T47D (cell line): Measurements from ENCODE around the gene ZNF132.
"Not testable (repeated sequence)": the region's sequence is repeated elsewhere in the genome, so short reads cannot be mapped to it uniquely, and the experiment has no call there.

Experiments used
- DNase-seq, 2 experiments: peaks; one replicate each; pipeline versions ENCODE4 v3.0.0 to v3.0.0-alpha.2; 2011 to 2012; ENCODE audit warnings: low read depth in 1 of 2, low spot score in 1 of 2
- JUND ChIP-seq: IDR thresholded peaks from 2 replicates; pipeline ENCODE4 v1.6.1; 2012; ENCODE audit warnings: low read depth
- in situ Hi-C: cut with HindIII; loops from 2 replicates; pipeline ENCODE4 v1.10.0; 2016; ENCODE audit warnings: low sequenced_read_pairs, low pct_unique_long_range_greater_than_20kb

Gene ZNF132

DNA sequence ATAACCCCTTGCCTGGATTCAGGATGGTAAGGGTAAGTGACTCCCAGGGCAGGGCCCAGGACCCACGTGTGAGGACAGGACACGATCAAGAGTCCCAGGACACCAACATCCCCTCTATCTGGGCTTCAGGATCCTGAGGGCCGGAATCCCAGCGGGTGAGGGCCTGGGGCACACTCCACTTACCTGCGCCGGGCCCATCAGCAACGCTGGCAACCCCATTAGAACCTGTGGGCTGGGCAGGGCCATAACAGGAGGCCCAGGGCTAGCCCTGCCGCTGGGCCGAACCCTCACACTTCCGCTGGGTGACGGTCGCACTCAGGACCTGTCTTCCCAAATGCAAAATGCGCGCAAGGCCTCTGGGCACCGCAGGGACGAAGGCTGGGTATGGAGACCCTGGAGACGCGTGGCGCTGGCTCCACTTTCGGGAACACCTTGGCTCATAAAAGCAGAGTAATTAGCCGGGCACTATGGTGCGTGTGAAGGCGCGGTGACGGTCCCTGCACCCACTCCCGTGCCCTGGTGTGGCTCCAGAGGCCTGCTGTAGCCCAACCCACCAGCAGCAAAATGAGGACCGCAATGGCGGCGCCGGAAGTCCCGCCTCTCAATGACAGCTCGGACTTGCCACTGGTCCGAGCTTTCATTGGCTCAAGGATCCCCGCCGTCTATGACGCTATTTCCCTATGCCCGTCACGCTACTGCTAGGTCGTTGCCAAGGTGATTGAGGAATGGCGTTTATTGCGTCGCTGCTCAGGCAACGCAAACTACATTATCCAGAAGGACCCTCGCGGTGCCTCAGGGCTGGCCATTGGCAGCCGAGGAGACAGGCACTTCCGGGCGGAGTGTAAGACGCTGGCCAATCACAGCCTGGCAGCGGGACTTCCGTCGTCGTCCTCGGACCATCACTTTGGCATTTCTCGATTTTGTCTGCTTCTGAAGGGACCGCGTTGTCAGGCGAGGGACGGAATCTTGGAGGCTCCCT lies at the start of gene ZNF132:
TSS of gene ZNF132 (minus strand) at position 578 of the 979 bp plus-strand sequence. CDS start at position 246, 332 bp downstream.
- DNase-seq, result no peak
- TF ChIP-seq JUND, result no peak
- in situ Hi-C loops, result no loop called here

DNA sequence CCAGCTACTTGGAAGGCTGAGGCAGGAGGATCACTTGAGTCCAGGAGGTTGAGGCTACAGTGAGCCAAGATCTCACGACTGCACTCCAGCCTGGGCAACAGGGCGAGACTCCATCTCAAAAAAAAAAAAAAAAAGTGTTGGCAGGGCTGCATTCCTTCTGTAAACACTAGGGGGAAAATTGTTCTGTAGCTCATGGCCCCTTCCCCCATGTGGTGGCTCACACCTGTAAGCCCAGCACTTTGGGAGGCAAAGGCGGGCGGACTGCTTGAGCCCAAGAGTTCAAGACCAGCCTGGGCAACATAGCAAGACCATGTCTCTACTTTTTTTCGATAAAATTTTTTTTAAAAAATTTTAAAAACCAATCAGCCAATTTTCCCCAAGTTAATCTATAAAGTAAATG lies 44.4 kb upstream of the ZNF132 start:
- DNase-seq, in situ Hi-C loops: not testable (repeated sequence)

DNA sequence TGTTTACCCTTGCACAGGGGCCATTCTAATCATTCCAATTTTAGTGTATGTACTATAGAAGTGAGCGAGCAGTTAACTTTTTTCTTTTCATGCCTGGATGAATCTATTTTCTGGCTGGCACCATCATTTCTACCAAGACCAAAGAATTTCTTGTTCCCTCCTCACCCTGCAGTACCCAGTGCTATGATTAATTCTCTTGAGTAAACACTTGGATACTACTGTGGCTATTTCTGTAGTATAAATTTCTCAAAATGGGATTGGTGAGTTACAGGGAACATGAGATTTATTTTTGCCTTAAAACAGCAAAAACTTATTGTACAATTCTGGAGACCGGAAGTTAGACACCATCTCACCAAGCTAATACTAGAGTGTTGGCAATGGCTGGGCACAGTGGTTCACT lies 43.8 kb upstream of the ZNF132 start:
- in situ Hi-C loops, result no loop called here
- no peak for DNase-seq
- no peak for TF ChIP-seq JUND

DNA sequence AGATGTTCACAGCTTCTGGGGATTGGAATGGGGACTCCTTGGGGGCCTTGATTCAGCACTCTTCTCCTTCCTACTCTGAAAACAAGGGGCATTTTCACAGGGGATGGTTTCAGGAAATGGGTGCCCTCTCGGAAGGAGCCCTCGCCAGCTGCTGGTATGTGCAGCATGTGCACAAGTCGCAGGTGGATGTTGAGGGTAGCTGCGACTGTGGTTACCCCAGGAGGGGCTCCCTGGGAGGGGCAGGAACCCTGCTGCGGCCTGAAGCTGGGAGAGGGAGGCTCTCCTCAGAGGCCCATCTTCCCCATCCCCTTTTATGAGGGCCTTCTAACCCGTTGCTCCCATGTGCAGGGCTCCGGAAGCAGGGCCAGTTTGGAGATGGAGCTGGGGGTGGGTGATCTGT lies 42.4 kb upstream of the ZNF132 start:
- TF ChIP-seq JUND, result no peak
- in situ Hi-C loops, result no loop called here
- DNase-seq, result no peak

DNA sequence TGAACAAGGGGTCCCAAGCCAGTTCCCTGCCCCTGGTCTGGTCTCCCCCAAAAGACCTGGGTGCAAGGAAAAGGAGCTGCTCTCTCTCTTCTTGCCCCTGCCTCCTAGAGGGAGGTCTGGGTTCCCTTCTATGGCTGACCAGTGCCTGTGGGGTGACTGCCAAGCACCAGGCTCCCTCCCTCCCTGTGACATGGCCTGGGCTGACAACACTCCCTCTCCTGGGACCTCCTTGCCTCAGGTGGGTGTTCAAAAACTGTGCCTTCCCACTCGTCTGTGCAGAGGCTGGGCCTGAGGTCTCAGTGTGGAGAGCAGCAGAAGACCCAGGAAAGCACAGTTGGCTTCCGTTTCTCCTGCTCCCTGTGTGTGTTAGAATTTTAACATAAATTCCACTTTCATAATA lies 40.9 kb upstream of the ZNF132 start:
- no peak for DNase-seq
- no peak for TF ChIP-seq JUND

DNA sequence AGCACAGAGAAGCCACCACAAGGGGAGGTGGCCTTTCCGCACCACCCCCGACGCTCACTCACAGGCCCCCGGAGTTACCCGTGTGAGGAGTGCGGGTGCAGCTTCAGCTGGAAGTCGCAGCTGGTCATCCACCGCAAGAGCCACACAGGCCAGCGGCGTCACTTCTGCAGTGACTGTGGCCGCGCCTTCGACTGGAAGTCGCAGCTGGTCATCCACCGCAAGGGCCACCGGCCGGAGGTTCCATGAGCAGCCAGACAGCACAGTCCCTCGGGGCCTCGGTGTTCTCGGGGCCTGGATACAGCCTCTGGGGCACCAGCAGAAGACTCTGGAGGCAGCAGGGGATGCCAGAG lies 40.5 kb upstream of the ZNF132 start:
- in situ Hi-C loops, result no loop called here
- no peak for TF ChIP-seq JUND
- DNase-seq, result no peak

More for the DNA sequence above, 40.9 kb upstream of the ZNF132 start:
- in situ Hi-C loops, result no loop called here

DNA sequence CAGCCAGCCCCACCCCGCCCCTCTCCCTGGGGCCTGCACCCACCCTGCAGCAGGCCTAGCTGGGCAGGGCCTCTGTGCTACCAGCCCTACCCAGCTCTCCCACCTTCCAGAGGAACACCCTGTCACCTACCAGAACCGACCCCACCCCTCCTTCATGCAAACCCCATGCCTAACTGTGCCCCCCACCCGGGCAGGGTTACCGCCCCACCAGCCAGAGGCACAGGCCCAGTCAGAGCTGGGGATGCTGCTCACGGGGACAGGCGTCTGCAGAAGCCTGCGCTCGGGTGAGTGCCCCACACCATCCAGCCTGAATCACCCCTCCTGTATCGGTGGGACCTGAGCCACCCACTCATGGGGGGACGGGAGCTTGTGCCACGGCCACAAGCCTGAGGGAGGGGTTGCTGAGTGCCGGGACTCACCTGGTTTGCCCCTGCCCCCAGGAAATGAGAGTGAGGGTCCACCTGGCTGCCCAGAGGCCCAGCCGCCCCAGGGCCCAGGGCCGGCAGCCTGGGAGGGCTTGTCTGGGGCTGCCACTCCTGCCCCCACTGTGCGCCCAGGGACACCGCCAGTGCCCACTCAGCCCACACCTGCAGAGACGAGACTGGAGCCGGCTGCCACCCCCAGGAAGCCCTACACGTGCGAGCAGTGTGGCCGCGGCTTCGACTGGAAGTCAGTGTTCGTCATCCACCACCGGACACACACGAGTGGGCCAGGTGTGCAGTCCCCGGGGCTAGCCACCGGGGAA lies 40.0 kb upstream of the ZNF132 start:
- in situ Hi-C loops, result no loop called here
- no peak for TF ChIP-seq JUND
- DNase-seq, result no peak

DNA sequence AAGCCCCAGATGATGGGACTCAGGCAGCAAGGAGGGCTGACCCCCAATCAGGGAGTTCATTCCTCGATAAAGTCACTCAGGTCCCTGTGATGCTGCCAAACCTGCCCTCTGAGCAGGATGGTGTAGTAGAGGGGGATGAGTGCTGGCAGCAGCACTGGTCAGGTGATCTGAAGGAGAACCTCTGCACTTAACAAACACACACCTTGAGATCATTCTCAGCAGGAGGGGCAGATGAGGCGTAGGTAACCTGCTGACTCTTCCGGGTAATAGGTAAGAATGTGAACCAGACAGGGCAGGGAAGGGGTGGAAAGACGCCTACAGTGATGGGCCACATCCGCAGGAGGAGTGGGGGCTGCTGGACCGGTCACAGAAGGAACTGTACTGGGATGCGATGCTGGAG lies 39.4 kb upstream of the ZNF132 start:
- TF ChIP-seq JUND, result no peak
- no peak for DNase-seq
- in situ Hi-C loops, result no loop called here

DNA sequence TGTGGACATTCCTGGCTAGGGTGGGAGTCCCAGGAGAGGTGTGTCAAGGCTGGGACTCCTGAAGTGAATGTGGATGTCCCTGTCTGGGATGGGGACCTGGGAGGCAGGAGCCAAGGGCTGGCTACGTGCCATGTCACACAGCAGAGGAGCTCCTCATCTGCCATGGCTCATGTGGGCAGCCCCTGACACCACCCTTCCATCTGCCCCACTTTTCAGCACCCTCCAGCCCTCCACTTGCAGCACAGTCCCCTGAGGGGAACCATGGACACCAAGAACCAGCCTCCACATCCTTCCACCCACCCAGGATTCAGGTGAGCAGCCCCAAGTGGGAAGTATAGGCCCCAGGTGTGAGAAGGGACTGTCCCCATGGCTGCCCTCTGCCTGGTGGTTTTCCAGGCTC lies 37.9 kb upstream of the ZNF132 start:
- TF ChIP-seq JUND, result no peak
- in situ Hi-C loops, result no loop called here
- no peak for DNase-seq

DNA sequence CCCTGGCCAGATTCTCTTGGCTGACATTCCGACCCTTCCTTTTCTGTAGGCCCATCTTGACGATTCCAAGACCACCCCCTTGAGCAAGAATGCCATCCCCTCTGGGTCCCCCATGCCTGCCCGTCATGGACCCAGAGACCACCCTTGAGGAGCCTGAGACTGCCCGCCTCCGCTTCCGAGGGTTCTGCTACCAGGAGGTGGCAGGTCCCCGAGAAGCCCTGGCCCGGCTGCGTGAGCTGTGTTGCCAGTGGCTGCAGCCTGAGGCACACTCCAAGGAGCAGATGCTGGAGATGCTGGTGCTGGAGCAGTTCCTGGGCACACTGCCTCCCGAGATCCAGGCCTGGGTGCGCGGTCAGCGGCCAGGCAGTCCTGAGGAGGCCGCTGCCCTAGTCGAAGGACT lies 37.2 kb upstream of the ZNF132 start:
- TF ChIP-seq JUND, result no peak
- DNase-seq, result no peak
- in situ Hi-C loops, result no loop called here

DNA sequence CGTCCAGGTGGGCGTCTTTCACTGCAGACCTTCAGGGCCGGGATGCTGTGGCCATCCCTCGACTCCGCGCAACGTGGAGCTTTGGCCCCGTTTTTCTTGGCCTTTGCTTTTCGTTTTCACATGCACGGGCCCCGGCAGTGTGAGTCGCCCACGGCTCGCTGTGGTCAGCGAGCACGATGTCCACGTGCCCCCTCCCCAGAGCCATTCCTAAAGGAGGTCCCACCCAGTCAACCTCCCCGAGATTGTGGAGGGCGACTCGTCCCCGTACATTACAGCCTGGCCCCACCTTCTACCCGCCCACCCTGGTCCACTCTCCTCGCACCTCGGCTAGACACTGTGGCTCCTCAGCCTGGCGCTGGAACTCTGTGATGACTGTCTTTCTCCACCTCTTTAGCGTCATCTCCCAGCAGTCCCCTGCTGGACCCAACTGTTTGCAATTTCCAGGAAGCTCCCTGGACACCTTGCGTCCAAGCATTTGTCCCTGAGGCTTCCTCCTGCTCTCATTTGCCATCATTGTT lies 36.6 kb upstream of the ZNF132 start:
- no peak for DNase-seq
- in situ Hi-C loops, result no loop called here
- TF ChIP-seq JUND, result no peak

DNA sequence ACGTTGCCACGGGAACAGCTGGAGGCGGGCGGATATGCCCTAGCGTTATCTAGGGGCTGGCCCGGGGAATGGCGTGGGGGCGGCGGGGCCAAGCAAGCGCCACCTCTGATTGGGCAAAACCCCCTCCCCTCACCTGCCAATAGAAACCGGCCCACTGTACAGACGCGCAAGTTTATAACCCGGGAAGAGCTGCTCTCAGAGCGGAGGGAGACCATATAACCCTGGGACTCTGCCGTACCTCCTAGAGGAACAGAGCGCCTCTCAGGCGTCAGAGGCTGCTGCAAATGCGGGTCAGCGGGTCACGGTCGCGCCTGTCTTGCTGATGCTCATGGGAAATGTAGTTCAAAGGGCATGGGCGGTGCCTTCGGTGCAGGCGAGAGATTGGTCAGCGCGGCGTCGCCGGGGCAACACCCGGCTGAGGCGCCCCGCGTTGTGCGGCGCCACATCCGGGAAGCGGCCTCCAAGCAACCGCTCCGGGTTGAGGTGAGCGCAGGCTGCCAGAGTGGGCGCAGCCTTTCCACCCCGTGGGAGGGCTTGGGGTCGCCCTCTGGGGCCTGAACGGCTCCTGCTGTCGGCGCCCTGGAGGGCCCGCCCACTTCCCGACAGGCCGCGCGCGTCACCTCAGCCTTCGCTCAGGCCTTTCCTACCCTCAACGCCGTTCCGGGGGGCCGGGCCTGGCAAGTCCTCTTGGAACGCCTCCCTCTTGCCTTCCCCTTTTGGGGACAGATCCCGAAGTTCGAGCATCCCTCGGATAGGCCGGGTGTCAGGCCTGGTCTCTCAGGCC lies 36.0 kb upstream of the ZNF132 start, which contains the start of gene ZNF446:
TSS of gene ZNF446 (plus strand) at position 639 of the 784 bp plus-strand sequence. CDS start 867 bp downstream, outside the sequence.
- peak; percentile 81 to 96 for DNase-seq
- no peak for TF ChIP-seq JUND
- in situ Hi-C loops, result no loop called here
